HG03108 (cell line): ENCODE data around the gene CCL8.

ENCODE experiments used
- ATAC-seq: cut with Tn5 transposase; IDR thresholded peaks from one replicate; pipeline ENCODE4 v1.9.1; 2021; ENCODE audit warnings: moderate library complexity; ENCODE audit not compliant: unreplicated experiment

The CCL8 gene

DNA sequence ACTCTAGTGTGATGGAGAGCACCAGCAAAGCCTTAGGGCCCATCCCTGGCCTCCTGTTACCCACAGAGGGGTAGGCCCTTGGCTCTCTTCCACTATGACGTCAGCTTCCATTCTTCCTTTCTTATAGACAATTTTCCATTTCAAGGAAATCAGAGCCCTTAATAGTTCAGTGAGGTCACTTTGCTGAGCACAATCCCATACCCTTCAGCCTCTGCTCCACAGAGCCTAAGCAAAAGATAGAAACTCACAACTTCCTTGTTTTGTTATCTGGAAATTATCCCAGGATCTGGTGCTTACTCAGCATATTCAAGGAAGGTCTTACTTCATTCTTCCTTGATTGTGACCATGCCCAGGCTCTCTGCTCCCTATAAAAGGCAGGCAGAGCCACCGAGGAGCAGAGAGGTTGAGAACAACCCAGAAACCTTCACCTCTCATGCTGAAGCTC, at the start of gene CCL8:
Gene CCL8 (plus strand): TSS at position 397 of the 445 bp plus-strand sequence. CDS start 67 bp downstream, outside the sequence.
- ATAC-seq, result no peak

DNA sequence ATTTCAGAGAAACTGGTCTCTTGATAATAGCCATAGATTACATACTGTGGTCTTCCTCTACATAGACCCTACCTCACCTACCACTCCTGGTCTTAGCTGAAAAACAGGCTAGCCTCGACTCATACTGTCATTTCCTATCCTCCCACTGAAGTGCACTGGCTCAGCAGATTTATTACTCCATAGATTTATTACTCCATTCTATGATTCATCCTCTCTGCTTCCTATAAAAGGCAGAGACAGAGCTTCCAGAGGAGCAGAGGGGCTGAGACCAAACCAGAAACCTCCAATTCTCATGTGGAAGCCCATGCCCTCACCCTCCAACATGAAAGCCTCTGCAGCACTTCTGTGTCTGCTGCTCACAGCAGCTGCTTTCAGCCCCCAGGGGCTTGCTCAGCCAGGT, 49.3 kb upstream of the CCL8 start, which contains the start of gene CCL7:
Gene CCL7 (plus strand): TSS at position 253 of the 400 bp plus-strand sequence. CDS start 70 bp downstream, at position 323.
- ATAC-seq, result no peak

DNA sequence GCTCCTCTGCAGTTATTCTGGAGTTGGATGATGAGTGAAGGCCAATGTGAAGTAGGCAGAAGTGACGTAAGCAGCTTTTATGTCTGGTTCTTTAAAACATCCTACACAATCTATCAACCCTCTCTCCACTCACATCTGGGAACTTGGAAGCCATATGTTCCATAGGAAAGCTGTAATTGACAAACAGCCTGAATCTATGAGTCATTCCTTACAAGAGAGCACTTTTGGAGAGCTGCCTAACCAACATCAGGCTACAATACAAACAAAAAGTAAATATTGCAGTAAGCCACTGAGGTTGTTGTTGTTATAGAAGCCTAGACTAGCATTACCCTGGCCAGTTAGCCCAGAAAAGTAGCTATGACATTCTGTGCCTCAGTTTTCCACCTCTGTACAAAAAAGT, 43.4 kb upstream of the CCL8 start:
- no peak for ATAC-seq

DNA sequence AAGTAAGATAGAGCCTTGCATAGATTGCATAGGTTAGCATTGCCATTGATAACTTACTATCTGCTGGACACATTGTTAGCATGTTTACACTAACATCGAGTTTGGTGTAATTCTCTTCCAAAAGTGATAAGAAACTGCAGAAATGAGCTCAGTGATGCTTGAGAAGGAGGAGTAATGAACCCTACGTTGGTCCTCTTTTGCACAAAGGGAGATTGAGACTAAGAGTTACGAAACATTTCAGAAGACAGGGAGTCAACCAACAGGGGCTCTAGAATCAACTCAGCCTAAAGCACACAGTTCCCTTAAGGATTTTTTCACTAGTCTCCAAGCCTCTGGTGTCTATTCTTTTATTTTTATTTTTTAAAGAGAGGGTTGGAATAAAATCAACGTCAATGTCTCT, 42.4 kb upstream of the CCL8 start:
- no peak for ATAC-seq

DNA sequence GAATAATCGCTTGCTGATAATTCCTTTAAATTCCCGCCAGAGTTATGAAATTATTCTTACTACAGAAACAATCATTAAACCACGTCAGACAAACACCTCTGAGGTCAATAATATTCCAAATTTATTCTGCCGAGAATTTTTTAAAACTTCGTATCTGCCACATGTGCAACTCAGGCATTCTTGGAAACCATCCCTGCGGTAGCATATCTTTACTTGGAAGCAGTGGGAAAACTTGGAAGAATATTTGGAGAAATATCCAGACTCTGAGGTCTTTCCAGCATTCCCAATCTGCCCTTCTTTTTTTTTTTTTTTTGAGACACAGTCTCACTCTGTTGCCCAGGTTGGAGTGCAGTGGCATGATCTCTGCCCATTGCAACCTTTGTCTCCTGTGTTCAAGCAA, 35.7 kb upstream of the CCL8 start:
- ATAC-seq, result no peak

DNA sequence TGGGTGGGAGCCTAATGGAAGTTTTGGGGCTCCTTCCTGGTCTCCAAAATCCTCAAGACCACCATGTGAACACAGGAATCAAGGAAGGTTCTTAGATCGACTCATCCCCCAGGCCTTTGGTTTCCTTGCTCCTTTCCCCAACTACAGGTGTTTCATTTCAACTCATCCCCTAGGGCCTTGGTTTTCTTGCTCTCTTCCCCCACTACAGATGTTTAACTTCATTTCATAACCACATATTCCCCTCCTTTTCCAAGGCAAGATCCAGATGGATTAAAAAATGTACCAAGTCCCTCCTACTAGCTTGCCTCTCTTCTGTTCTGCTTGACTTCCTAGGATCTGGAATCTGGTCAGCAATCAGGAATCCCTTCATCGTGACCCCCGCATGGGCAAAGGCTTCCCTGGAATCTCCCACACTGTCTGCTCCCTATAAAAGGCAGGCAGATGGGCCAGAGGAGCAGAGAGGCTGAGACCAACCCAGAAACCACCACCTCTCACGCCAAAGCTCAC, 33.9 kb upstream of the CCL8 start, which contains the start of gene CCL11:
Gene CCL11 (plus strand): TSS at position 457 of the 507 bp plus-strand sequence. CDS start 67 bp downstream, outside the sequence.
- no peak for ATAC-seq

DNA sequence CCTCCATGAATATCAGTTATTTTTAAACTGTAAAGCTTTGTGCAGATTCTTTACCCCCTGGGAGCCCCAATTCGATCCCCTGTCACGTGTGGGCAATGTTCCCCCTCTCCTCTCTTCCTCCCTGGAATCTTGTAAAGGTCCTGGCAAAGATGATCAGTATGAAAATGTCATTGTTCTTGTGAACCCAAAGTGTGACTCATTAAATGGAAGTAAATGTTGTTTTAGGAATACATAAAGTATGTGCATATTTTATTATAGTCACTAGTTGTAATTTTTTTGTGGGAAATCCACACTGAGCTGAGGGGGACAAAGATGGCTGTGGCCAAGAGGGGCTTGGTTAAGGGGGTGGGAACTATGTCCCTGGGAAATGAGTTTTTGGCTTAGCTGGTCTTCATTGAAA, 31.4 kb upstream of the CCL8 start:
- no peak for ATAC-seq

DNA sequence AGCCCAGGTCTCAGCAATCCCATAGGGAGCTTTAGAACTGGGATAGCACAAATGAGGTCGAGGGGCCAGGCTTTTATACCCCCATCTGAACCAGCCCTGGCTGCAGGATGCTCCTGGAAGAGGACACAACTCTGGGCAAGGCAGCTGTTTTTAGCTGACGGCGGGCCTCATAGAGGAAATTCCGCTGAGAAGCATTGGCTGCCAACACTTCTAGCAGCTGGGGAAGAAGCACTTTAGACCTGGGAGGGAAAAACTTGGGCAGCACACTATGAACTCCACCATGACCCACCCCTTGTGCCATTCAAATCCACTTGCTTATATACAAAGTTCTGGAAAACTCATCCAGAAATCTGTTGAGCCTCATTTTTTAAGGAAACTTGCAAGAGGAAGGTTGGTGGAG, 28.6 kb upstream of the CCL8 start:
- ATAC-seq, result no peak

DNA sequence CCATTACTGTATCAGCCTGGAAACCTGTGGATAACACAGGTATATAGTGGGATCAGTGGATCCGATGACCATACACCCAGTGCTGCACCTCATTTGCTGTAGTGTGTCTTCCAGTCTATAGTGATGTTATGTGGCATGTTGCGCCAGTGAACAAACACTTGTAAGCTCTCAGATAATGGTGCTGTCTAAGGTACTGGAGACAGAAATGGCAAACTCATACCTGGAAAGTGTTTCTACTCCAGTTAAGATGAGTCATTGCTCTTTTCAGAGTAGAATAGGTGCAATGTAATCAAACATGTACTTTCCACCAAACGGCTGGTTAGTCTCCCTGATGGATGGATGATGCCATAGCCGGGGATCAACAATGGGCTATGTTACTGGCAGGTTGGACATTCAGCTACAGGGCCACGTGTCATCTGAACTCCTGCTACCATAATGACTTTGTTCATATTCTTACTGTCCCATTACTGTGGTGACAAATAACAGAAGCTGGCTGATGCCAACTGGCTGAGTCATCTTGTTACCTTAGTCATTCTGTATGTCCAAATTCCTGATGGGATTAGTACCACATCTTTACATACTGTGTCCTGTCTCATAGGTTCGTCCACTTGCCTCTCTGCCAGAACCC, 27.4 kb upstream of the CCL8 start:
- ATAC-seq, result no peak

DNA sequence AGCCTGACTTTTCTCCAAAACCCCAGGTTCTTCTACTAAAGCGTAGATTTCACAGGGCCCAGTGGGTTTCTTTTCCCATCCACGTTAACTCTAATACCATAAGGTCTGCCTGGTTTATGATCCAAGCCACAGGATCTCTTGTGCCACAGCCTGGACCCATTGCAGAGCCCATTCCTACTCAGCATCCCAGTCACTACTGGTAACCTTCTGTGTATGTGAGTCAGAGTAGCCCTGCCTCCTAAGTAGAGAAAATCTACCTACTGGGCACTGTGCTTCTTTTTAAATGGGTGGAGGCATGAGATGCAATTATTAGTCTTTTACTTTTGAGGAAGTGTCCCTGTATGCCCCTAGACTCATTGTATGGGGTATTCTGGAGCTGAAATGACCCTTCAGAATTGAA, 20.2 kb upstream of the CCL8 start:
- ATAC-seq, result no peak

DNA sequence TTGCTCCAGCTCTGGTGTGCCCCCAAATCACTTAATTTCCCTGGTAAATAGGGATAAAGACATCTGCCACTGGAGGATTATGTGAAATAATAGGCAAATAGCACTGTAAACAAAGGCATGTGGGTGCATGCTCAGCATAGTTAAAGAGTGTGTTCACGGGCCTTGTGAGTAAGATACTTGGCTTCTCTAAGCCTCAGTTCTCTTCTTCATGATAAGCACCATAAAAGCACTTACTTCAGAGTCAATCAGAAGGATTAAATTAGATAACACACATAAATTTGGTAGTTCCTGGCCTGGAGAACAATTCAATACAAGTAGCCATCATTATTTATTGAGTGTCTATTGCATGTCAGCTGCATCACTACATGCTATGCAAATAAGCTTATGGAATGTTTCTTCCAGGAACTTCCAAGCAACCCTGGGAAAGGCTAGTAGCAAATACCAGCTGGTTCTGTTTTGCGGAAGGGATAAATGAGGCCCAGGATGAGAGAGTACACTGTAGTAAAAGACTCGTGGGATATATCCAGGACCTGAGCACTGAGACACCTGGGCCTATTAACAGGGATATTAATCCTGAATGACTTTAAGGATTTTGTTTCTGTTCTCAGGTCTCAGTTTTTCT, 19.2 kb upstream of the CCL8 start:
- no peak for ATAC-seq

DNA sequence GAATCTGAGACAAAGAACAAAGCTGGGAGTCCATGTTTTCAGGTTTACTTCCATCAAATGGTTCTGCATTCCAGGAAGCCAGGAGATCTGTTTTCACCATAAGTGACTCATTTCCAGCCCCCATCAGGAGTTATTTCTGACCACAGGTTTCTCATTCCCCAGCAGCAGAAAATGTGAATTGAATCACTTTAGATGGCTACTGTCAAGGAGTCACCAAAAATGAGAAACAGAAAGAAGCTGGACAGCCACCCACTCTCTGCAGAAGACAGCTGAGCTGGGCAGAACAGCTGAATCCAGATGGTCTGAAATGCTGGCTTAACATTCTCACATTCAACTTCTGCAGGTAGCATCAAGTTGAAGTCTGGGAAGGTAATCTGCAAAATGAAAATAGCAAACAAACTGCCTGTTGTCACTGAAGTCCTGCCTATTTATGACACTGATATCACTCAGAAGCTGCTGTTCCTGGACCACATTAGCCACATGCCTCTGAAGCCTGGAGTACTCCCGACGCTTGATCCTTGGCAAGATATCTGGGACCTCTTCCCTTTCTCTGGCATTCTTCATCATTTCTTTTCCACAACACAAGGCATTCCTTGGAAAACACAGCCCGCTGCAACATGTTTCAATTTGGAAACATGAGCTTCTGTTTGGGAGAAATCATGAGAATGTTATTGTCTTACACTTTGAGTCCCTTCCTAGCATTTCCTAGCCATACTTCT, 18.4 kb upstream of the CCL8 start:
- ATAC-seq, result no peak

DNA sequence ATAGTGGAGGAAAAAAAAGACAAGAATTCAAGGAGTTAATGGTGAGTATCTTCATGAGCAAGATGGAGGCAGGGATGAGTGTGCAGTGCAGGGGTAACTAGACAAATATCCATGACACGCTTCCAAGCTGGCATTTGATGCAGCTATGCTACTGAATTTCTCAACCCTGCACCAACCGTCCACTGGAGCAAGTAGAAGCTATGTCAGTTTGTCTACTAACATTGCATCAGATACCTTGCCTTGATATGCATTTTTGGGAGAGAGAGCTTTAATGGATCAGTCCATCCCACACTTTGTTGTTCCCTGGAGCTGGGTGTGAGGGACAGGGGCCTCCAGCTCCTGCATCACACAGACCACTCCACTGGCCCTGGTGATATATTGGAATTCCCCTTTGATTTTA, 17.2 kb upstream of the CCL8 start:
- no peak for ATAC-seq

DNA sequence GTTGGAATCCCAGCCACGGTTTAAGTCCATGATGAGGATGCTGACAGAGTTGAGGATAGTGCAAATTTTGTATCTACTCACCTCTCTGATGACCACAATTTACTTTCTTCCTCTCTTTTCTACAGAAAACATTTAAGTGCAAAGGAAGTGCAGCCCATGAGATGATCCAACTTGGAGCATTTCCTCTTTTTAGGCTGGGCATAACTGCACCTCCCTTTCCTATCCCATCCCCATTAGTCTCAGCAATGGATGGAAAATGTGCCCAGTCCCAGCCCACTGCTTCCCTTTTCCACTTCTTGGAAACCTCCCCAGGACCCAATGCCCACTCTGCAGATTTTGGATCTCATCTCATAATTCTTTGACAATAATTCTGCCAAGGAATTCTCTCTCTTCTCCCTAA, 16.6 kb upstream of the CCL8 start:
- no peak for ATAC-seq

DNA sequence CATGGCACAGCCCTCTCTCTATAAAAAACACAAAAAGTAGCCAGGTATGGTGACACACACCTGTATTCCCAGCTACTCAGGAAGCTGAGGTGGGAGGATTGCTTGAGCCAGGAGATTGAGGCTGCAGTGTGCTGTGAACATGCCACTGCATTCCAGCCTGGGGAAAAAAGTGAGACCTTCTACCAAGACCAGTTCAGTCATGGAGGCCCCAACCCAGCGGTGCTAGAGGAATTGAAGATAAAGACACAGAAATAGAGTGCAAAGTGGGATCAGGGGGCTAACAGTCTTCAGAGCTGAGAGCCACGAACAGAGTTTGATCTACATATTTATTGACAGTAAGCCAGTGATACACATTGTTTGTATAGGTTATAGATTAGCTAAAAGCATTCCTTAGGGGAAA, 15.6 kb upstream of the CCL8 start:
- ATAC-seq, result no peak

DNA sequence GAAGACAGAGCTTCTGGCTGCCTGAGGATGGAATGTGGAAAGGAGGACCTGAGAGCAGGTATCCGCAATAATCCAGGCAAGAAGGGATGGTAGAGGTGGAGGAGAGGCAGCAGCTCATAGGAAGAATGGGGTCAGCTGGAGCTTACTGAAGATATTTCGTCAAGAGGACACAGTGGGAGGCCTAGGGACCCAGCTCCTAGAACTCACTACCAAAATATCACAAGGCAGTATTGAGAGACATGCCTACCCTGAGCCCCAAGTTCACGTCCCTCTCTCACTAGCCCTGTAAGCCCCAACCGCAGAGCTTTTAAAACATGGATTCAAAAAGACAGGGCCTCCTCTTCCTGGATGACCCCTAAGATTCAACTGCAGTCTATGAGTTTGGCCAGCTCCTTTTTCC, 14.2 kb upstream of the CCL8 start:
- ATAC-seq, result no peak

DNA sequence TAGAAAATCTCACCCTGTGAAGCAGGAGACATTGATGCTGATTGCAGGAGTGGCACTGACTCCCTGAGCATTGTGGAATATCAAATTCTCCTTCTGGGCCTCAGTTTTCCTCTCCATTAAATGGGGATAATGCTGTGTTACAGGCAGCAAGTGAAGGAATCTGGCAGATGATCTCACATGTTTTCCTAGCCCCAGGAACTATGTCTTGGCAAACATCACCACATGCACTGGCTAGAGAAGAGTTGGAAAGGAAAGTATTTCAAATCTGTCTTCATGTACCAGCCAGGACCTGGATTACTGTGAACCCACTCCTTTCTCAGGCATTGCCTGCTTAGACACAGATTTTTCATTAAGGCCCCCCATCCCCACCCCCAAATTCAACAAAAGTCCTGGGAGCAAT, 13.6 kb upstream of the CCL8 start:
- ATAC-seq, result no peak

DNA sequence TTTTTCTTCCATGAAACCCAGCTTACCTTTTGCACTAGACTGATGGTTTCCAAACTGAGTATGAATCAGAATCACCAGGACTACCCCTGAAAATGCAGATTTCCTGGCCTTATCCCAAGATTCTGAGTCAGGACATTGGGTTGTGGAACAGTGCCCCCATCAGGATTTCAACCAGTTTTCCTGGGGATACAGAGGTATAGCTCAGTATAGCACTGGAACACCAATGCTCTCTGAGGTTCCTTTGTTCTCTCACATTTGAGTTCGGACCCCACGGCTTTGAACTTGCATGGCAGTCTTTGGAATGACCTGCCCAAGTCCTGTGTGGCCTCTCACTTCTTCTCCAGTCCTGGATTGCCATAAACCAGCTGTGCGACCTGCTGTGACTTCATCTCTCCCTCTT, 12.8 kb upstream of the CCL8 start:
- ATAC-seq, result no peak

DNA sequence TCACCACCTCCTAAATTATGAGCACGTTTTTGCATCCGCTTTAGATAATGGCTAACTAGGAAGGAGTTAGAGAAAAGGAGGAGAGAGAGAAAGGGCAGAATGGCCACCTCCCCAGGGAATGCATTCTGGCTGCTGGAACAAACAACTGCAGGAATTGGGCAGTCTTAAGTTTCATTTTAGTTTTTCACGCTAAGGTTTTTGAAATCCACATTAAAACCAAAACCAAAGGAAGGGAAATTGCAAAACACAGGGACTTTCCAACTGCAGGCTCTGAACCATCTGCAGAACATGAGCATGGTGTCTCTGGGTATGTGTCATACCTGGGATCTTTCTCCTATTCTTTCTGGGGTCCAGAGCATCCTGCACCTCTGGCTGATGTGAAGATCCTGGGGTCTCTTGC, 12.1 kb upstream of the CCL8 start:
- no peak for ATAC-seq

DNA sequence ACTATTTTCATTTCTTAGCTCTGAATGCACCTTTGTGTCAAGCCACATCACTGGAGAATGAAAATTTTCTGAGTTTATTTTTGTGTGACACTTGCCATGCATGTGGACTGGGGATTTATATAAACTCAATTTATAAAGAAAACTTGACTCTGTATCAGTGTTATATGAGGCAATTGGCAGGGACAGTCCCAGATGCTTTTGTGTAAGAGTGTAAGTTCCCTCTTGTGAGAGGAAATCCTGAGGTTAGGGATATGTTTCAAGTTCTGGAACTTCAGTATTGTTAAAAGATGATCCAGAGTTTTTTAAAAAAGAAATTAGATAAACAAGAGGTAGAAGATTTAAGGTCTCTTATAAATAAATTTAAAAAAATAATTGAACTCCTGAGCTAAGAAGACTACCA, 10.9 kb upstream of the CCL8 start:
- no peak for ATAC-seq

DNA sequence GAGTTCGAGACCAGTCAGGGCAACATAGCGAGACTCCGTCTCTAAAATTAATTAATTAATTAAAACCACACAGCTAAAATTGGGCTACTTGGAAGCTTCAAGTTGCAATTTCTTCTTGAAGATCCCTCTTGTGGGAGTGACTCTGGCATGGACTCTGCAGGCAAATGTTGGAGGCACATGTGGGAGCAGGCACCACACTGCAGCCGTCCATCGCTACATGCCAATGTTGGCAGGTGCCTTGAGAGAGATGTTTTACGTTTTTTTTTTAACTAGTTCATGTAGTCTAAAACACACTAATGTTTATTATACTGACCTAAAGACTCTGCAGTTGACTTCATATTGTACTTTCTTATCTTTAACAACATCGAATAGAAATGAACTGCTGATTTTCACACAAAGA, 7.9 kb upstream of the CCL8 start:
- no peak for ATAC-seq

DNA sequence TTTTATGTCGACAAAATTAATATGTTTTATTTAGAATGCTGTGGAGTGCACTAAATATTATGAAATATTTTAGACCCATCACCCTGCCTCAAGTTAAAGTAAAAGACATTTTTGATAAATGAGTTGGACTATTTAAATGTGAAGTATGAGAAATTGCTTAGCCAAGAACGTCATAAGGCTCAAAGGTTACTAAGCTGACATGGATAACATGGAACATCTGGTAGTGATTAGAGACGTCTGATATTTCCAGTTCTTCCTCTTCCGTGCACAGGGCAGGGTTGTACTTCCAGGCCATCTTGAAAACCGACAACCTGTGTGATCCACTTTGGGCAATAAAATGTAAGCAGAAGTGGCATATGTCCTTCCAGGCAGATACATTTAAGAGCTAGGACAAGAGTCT, 7.2 kb upstream of the CCL8 start:
- ATAC-seq, result no peak
